Activated gamma-delta T cell treated with Interleukin-2 at 50 U/mL for 16 hours (primary cell): ENCODE measurements around the gene LTBP1.

Source experiments
- DNase-seq: peaks from one replicate; pipeline ENCODE4 v3.0.0-alpha.2; 2020

LTBP1 gene

GRCh38 chr2:33443274-33443829, 496.6 kb downstream of the LTBP1 start:
- DNase-seq, result no peak

DNA sequence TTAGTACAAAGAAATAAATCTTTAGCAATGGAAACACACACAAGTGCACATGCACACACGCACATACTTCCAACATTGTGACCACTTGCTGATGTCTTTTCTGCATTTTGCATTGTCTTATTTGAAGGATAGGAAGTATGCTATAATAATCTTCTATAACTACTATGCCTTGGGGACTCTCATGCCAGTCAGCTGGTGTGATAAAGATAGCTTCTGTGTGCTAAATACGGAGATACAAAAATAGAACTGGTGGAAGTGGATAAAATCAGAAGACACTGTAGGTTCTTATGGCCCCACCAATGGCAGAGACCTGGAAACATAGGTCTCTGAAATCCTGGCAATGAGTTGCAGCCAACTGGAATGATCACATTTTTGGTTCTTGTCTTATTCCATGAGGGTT, 498.2 kb downstream of the LTBP1 start:
- DNase-seq, result no peak

DNA sequence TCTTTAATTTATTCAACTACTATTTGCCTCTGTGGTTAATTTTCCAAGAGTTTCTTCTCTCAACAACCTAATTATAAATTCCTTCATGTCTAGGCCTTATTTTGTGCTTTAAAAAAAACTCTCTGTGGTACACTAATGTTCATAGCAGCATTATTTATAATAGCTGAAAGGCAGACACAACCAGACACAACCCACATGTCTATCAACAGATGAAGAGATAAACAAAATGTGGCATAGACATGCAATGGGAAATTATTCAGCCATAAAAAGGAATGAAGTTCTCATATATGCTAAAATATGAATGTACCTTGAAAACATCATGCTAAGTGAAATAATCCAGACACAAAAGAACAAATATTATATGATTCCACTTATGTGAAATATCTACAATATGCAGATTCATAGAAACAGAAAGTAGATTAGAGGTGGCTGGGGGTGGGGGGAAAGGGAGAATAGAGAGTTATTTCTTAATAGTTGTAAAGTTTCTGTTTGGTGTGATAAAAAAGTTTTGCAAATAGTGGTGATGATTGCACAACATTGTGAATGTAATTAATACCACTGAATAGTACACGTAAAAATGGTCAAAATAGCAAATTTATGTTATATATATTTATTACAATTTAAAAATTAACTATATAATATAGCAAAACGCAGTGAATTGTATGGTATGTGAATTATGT, 501.6 kb downstream of the LTBP1 start:
- DNase-seq, result no peak
